ENCODE results near the gene INHBB.

INHBB gene

DNA sequence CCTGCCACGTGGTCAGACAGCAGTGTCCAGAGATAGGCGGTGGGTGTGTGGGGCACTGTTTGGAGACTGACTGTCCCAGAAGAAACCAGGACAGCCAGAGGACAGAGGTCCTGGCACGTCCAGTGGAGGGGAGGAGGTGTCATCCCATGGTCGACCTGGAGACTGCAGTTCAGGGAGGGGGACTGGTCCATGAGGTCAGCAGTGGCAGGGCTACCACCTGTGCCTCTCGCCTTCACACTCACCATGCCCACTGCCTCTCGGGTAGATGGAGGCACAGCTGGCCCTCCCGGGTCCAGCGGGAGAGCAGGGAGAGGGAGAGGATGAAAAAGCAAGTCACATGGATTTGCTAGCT lies 53.9 kb downstream of the INHBB start:
- no peak for DNase-seq

DNA sequence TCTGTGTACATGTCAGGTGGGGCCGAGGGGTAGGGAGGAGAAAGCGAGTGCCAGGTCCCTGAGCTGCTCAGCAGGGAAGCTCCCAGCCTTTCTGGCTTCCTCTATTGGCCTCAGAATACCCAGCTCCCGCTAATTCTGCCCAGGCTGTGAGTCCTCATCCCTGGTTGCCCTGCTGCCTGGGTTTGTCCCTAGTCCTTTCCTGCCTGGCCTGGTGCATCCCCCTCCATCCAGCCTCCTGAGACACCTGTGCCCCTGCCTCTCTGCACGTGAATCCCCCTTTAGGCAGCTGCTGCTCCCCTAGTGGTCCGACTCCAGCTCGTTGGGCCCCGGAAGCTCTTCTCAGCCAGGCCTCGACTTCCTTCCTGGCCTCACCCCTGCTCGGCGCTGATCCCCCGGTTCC lies 54.6 kb downstream of the INHBB start:
- no peak for DNase-seq

All from NCI-H1694 (cell line).